RCC 7860 (cell line): Measurements from ENCODE around the gene CCDC3.

ENCODE experiments used
- DNase-seq: peaks from one replicate; pipeline ENCODE4 v3.0.0-alpha.2; 2015; ENCODE audit warnings: low spot score
- FAIRE-seq: peaks from 2 replicates; lab custom pipeline; 2012; peaks lifted over from hg19 to GRCh38; lab: Jason Lieb, UNC

The CCDC3 gene

DNA sequence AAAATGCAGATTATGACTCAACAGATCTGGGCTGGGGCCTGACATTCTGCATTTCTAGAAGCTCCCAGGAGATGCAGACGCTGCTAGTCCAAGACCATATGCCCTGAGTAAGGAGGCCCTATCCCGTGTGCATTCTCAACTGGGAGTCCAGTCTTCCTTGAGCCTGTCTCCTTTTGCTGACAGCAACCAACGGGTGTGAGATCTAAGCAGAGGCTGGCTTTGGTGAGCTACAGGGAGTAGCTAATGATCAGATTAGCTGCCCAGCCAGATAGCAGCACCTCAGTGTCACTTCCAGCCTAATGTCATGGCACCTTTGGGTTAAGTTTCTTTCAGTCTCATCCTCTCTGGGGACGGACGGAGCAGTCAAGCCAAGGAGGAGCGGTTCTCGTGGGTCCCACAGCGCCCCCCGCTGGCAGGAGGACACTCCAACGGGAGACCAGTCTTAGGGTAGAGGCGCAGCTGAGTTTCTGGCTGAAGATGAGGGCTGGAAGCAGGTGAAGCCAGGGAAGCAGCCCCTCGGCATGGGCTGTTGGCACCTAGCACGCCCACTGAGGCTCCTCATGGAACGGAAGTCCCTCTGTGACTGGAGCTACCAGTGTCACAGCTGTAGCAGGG lies 154.0 kb downstream of the CCDC3 start:
- no peak for FAIRE-seq
- no peak for DNase-seq

DNA sequence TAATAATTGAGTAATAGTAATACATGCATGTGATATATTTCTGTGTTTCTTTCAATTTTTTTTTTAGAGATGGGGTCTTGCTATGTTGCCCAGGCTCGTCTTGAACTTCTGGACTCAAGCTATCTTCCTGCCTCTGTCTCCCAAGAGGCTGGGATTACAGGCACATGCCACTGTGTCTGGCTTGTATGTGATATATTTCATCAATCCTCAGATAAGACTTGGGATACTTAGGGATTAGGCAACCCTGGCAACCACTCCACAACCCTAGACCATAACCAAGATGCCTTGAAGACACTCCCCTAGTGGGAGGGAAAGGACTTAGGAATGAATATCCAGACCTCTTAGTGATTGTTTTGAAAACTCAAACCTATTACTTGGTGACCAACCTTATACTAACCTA lies 154.8 kb downstream of the CCDC3 start:
- no peak for FAIRE-seq

More for the DNA sequence above, 154.8 kb downstream of the CCDC3 start:
- DNase-seq: no peak
